Femur (tissue), 1 donor: Measurements from ENCODE around the gene SEC14L1.

Source experiments
- DNase-seq: peaks from one replicate; pipeline ENCODE4 v3.0.0-alpha.2; 2017

Gene SEC14L1

DNA sequence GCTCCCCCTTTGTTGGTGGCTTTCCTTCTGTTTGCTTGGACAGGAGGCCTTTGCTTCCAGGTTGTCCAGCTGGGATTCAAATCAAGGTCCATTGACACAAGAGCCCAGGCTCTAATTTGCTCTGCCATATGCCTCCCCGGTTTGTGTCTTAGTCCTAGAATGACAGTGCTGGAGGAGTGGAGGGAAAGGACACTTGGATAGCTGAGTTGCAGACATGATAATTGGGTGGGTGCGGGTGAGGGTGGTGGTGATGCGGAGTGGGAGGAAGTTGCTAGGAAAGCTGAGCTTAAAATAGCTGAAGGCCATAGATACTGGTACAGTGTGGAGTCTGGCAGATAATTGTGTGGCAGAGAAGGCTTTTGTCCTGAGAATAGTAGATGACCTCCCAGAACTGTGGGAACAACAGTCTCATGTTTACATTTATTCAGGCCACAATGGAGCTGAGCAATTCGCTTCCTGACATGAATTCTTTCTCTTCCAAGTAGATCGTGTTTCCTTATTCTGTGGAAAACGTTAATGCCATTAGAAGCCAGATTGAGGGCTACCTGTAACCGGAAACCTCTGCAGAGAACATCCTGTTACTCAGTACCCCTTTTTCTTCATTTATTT is 23.8 kb downstream of the SEC14L1 start:
- peak; percentile 61 for DNase-seq

DNA sequence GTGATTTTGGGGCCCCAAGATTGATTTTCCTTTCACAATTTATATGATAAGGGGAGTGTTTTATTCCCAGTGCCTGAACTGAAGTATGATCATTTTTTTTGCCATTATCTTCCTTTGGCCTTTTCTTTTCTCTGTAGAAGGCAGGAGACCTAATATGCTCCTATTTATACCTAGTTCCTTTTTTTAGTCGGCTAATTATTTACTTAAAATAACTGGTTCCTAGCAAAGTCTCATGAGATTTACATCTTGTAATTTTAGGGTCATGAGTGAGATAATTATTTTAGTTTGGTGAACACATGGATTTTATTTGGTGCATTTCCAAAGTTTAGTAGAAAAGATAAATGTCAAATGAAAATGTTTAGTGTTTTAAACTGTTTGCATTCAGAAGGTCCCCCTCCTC is 24.8 kb downstream of the SEC14L1 start:
- no peak for DNase-seq

DNA sequence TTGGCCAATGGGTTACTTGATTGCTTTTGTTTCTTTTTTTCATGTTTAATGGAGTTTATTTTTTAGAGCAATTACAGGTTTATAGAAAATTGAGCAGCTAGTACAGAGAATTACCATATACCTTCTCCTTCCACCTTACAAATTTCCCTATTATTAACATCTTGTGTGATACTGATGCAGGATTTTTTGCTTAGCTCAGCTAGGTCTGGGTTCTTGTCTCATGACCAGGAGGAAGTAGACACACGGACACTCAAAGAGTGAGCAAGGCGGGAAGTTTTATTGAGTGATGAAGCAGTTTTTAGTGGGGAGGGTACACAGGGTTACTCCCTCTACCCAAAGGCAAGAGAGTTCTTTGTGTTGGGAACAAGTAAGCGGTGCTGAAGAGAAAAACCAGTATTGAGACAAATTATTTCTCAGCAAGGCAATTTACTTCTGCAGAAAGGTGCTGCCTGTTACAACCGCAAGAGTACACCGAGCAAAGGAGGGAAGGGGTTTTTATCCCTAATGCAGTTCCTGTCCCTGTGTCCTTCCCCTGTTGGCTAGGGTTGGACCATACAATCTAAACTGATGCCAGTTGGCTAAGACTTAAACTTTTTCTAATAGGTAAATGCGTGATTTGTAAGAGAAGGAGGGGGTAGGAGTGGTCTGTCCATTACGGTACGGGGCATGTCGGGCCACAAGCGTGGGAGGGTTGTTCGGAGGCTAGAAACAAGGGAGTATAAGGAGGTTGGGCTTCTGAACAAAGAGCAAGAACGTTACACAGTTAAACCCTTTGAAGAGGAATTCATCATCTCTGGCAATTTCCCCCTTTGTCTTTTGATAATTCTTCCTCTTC is 26.9 kb downstream of the SEC14L1 start:
- no peak for DNase-seq

DNA sequence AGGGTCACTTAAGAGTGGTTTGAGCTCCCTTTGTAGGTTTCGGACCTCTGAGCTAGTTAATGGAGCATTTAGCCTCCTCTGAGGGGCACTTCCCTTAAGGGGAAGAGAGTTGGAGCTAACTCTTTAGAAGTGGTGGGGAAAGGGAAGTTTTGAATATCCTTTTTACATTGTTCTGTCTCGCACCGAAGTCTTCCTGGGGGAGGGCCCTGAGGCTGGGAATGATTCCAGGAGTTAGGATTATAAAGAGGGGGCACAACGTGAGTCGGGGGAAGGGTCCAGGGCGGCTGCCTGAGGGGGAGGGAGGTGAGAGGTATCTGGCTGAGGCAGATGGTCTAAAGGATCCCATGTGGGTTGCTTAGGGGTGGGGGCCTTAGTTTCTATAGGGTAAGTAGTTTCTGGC is 32.3 kb downstream of the SEC14L1 start:
- DNase-seq, result no peak

DNA sequence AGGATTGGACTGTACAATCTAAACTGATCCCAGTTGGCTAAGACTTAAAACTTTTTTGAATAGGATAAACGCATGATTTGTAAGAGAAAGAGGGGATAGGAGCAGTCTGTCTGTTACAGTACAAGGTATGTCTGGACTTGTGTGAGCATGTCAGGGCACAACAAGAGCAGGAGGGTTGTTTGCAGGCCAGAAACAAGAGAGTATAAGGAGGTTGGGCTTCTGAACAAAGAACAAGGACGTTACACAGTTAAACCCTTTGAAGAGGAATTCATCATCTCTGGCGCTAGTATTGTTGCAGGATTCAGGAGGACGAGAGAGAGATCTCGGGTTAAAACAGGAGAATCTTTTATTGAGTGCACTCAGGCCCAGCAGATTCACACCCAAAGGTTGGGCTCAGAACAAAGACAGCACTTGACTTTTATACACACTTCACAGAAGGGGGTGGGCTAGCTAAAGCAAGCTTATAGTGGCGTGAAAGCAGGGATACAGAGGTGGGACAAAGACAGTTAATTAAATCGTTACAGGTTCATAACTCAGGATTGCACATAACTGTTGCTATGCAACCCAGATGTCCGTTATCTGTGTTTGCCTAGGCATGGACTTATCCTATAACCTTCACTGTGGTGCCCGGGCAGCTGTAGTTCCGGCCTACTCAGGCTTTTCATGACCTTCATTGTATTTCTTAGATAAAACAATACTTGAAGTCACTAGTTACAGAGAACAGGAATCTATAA is 34.3 kb downstream of the SEC14L1 start:
- no peak for DNase-seq

DNA sequence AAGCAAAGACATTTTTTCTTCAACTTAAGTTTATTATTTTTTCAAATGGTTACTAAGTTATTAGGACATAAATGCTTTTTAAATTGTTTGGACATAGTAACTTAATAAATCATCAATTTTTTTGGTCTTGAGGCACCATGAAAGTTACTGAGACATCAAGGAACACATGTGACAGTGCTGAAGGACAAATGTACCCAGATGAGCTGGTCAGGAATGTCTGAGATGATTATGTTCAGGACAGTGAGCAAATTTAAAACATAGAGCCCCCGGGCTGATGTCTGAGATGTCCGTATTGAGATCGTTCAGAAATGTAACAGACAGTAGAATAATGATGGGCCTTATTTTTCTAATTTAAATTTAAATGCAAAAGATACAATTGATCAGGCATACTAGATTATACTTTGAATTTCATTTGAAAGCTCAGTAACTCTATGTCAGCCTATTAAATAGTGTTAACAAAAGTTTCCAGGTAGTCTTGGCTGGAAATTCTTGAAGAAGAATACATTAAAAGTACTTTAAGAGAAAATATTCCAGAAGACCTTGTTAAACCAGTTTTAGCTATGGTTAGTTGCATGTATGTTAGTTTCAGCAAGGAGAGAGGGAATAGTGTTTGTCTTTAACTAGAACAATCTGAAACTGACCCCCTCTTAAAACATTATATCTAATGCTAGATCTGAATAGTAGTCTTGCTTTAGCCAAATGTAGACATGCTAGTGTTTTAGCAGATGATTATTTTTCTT is 36.4 kb downstream of the SEC14L1 start:
- no peak for DNase-seq

DNA sequence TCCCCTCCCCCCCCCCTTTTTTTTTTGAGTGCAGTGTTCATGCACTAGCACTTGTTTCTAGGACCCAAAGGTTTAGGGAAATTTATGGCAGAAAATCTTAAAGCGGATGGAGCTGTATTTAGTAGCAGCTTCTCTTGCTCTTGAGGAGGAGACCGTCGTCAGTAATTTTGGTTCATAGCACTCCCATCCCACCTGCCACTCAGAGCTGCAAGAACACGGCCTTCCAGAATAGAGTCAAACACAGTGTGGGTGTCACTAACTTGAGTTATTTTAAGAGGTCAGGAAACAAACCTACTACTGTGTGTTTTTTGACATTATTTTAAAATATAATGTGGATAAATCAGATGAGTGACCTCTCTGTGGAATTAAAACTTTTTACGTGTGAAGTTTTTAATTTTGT is 37.3 kb downstream of the SEC14L1 start:
- DNase-seq, result no peak

DNA sequence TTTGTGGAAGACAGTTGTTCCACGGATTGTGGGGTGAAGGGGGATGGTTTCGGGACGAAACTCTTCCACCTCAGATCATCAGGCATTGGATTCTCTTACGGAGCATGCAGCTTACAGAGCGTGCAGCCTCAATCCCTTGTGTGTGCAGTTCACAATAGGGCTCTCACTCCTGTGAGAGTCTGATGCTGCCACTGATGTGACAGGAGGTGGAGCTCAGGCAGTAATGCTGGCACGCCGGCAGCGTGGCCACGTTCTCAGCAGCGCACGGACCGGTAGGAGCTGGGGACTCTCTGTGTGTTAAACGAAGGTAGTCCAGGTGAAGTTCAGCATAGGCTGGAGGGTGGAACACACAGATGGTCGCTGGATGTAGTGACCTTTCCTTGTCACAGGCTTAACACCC is 37.8 kb downstream of the SEC14L1 start:
- no peak for DNase-seq

DNA sequence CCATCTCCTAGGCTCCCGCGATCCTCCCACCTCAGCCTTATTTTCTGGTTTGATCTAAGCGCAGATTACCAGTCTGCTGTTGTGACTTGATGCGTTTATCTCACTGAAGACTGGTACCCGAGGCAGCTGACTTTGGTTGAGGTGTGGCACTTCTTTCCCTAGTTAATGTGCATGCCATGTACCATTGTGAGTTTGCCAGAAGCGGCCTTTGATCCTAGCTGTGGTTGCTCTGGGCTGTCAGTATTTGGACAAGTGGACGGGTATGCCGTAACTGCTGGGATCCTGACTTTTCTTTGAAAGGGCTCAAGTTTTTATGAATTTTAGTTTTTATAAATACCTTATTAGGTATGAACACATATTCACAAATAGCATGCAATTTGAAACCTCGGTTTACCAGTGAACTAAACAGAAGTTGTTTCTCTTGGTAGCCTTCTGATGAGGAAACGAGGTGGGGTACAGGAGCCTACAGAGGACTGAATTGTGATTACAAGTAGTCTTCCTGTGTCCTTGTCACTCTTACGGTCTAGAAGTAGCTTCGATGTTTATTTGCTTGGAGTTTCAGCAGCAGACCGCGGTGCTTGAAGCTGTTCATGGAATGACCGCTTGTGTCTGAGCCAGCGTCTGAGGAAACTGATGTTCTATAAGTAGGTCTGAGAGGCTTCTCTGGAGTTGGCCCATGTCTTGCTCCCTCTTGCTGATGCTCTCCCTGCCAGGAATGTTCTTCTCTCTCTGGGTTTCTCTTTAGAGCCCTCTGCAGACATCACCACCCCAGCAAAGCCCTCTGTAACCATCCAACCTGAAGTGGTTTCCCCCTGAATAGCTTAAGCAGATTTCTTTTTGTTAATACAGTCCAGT is 40.0 kb downstream of the SEC14L1 start:
- DNase-seq, result no peak

DNA sequence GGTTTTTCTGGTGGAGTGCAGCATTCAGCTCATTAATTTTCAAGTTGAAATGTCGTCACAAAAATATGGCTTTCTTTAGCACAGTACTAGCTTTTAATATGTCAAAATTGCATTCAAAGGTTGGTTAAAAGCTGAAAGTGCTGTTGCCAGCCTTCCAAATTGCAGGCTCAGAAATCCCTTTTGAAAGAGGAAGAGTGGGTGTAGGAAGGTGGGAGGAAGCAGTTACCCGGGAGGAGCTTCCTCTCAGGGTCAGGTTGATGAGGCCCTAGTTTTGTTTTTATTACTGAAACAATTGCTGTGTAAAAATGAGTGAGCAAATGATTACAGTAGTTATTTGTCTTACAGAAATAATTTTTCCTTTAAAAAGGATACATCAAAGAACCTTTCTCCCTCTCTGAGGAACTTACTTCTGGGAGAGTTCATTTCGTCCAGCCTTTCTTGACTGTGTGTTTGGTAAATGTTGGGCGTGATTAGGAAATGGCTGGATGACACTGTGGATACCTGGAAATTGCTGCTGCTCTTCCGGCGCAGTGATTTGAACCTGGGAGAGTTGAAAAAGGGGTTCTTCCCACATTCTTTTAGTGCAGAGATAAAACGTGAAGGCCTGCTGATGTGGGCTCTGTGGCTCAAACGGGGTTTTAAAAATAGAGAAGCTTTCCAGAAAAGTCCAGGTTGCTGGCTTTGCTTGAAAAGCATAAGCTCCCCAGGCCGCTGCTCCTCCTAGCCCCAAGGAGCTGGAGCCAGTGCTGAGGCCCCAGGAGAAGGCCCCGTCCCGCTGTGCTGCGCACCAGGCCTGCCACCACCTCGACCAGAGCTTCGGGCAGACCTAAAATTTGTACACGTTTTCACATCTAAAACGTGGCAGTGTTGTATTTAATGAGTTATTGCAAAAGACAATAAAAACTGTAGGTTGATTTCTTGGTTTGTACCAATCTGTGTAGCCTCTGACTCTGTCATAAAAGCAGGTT is 41.7 kb downstream of the SEC14L1 start:
- no peak for DNase-seq

DNA sequence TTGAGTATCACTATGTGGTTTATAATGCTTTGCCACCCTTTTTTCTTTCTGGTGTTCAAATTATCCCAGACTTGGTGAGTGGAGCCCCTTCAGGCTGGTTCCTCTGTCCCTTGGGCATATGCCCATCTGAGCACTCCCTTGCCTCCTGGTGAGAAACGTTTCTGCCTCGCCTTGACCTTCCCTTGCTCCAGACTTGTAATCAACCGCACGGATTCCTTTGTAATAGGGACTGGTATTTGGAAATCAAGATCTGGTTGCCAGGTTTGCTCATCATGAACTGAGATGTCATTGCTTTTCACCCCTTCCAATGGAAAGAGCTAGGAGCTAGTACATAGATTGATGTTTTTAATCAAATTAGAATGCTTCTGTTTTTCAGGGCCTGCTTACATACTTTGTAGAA is 43.7 kb downstream of the SEC14L1 start:
- no peak for DNase-seq

DNA sequence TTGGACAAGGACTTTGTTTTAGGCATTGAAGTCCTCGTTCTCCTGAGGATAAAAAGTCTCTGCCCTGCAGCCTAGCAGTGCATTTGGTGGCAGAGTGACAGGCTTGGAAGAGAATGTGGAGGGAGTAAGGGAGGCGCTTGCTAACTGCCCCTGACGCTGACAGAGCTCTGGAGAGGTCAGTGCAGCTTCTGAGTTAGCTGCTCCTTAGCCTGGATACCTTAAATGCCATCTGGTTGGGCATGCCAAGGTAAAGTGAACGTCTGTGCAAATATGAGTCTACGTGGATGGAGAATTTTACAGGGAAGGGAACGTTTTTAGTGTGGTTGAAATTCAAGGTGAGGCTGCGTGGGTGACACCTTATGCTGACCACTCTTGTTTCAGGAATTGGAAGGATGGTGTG is 44.4 kb downstream of the SEC14L1 start:
- no peak for DNase-seq

DNA sequence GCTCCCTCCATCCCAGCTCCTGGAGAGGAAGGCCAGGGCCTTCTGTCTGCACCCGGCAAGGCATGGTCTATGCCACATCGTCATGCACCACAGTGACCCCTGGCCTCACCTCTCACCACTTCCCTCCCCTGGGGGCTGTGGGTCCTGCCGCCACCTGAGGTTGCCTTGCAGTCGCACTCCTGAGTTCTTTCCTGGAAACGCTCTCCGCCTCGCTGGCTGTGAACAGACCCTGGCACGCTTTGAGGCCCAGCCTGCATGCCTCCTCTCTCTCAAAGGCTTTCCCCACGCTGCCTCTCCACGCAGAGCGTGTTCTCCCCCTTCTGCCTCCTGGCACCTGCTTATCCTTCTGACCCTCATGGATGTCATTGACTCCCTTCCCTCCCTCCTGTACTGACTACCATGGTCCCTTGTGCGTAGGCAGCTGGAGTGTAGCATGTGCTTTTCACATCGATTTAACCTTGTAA is 45.4 kb downstream of the SEC14L1 start:
- DNase-seq, result no peak

DNA sequence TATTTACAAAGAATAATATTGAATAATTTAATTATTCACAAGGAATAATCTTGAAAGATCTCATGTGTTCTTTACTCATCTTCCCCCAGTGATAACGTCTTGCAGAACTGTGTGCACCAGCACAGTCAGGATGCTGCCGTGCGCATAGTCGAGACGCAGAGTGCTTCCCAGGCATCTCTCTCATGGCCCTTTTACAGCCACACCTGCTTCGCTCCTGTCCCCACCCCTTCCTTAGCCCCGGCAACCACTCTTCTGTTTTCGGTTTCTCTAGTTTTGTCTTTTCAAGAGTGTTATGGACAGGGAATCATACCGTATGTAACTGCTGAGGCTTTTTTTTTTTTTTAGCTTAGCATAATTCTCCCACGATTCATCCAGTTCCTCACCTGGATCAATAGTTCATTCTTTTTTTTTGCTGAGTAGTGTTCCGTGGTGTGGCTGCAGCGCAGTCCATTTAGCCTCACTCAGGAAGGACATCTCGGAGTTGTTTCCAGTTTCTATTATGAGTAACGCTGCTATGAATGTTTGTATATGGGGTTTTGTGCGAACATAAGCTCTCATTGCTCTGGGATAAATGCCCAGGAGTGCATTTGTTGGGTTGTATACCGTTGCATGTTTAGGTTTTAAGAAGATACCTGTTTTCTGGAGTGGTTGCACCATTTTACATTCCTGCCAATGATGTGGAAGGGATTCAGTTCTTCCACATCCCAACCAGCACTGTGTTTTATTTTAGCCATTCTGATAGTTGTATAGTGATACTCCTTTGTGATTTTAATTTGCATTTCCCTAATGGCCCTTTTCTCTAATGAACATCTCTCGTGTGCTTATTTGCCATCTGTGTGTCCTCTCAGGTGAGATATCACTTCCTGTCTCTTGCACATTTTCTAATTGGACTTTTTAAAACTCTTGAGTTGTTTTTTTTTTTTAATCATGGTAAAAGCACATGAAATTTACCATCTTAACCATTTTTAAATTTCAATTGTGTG is 47.6 kb downstream of the SEC14L1 start:
- no peak for DNase-seq

DNA sequence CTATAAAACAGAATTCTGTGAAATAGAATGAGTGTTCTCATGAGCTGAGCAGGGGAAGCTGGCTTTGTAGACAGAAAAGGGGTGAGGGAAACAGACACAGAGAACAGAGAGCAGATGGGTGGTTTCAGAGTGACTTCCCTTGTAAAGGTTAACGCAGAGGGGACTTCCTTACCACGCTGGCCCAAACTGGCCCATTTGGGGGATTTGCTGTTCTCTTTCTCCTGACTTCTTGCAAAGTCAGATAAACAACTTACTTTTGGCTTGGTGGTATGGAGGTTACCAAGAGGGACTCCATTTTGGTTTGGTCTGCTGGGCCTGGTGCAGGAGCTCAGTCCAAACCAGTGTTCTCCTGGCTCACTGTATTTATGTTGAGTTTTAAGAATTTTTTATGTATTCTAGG is 48.4 kb downstream of the SEC14L1 start:
- DNase-seq, result no peak

DNA sequence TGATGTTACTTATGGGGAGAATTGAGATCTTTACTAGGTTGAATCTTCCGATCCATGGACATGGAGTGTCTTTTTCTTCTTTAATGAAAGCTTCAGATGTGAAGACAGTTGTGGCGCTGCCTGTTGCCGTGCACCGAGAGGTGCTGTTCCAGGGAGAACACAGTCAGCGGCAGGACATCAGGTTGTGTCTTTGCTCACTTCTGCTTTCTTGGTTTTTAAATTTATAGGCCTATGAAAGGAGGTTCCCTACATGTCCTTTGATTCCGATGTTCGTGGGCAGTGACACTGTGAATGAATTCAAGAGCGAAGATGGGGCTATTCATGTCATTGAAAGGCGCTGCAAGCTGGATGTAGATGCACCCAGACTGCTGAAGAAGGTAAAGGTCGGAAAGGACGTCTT is 49.8 kb downstream of the SEC14L1 start:
- DNase-seq, result no peak

DNA sequence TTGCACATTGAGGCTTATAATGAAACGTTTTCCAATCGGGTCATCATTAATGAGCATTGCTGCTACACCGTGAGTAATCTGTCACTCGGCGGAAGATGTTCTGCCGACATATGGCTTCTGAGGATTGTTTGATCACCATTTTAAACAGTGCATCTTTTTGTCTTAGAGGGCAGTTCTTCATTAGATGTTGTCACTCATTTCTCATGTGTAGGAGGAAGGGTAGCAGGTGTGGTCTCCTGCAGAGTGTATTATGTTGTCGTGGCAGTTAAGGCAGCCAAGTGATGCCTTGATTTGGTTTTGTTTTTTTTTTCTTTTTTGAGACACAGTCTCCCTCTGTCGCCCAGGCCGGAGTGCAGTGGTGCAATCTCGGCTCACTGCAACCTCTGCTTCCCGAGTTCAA is 50.5 kb downstream of the SEC14L1 start:
- no peak for DNase-seq

DNA sequence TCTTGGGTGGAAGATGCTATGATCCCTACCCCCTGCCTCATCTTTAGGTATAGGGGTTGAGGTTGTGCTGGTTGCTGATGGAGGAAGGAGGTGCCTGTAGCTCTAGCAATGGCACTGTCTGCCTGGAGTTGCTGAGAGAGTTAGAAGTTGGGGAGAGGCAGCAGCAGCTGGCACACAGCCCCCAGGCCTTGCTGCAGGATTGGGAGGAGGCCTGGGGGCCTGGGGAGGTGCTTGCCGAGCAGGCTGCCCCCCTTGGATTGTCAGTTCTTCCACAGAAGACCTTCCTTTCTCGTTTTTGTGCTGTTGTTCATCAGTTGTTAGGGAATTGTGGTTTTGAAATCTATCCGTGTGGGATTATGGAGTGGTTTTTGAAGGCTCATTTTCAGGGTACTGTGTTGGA is 52.9 kb downstream of the SEC14L1 start:
- DNase-seq, result no peak

DNA sequence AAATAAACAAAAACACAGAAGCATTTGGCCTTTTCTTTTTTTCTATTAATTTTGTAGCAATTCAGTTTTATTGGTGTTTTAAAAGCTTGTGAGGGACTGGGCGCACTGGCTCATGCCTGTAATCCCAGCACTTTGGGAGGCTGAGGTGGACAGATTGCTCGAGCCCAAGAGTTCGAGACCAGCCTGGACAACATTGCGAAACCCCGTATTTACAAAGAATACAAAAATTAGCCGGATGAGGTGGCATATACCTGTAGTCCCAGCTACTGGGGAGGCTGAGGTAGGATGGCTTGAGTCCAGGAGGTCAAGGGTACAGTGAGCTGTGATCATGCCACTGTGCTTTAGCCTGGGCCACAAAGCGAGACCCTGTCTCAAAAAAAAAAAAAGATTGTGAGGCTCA is 53.4 kb downstream of the SEC14L1 start:
- no peak for DNase-seq

DNA sequence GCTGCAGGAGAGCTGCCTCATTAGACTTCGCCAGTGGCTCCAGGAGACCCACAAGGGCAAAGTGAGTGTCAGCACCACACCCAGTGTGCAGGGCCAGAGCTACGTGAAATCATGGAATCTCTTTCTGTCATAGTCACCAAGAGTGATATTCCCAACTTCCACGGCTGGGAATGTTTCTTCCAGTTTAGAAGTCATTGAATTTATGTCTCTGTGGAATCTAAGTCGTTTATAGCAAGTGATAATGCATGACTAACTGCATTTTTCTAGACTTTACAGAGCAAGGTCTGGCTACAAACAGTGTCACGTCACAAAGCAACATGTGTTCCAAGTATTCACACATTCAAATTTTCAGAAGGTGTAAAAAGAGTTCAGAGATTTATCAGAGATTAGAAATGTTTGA is 55.5 kb downstream of the SEC14L1 start:
- DNase-seq, result no peak
